Gastrocnemius medialis (tissue), 4 donors: ENCODE measurements around the gene AGAP1.

ENCODE experiments used
- POLR2A ChIP-seq, 2 donors: fragments of 450-650 bp; IDR thresholded peaks; one replicate each; pipeline ENCODE4 v1.6.1; 2017; ENCODE audit warnings: antibody characterized with exemption in 2 of 2, mild to moderate bottlenecking in 2 of 2, moderate library complexity in 2 of 2
- TF ChIP-seq, protein P1 (sequence below), 5 experiments: fragments of 450-650 bp in 3 of 5; fragments of 200-600 bp in 2 of 5; sonication (generic) in 2 of 5; IDR thresholded peaks in 4 of 5; conservative IDR thresholded peaks in 1 of 5; 1 replicate in 4 of 5; 2 replicates in 1 of 5; pipeline ENCODE4 v1.5.1; 2016 to 2019; ENCODE audit warnings: antibody characterized with exemption in 5 of 5, mild to moderate bottlenecking in 3 of 5, moderate library complexity in 3 of 5

DNA sequence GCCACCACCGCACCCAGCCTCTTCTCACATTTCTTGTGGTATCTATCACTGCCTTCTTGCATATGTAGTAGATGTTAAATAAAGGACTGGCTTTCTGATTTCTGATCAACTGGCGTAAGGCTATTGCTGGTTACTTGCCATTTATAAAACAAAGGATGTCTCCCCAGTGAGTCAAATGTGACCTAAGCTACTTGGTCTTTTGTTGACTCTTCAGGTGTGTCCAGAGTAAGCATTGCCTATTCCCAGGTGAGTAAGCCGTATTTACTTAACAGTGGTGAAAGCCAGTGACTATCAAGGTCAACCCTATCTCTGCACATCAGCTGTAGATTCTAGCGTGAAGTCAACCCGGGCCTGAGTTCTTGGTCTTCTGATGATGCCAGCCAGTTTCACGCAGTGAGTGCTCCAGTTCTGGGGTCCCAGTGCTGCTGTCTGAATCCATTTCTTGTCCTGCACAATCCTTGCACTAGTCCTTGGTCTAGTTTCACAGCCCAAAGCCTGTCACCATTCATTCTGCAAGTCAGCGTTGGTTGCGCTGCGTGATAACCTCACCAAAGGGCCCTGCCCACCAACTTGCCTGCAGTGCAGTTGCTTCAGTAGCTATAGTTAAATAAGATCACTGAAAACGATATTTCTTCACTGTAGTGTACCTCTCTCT lies 554.2 kb downstream of the AGAP1 start:
- TF ChIP-seq, protein P1, sequence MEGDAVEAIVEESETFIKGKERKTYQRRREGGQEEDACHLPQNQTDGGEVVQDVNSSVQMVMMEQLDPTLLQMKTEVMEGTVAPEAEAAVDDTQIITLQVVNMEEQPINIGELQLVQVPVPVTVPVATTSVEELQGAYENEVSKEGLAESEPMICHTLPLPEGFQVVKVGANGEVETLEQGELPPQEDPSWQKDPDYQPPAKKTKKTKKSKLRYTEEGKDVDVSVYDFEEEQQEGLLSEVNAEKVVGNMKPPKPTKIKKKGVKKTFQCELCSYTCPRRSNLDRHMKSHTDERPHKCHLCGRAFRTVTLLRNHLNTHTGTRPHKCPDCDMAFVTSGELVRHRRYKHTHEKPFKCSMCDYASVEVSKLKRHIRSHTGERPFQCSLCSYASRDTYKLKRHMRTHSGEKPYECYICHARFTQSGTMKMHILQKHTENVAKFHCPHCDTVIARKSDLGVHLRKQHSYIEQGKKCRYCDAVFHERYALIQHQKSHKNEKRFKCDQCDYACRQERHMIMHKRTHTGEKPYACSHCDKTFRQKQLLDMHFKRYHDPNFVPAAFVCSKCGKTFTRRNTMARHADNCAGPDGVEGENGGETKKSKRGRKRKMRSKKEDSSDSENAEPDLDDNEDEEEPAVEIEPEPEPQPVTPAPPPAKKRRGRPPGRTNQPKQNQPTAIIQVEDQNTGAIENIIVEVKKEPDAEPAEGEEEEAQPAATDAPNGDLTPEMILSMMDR (IDR thresholded peaks at IDR 0.05 in 4 of 5, conservative IDR thresholded peaks at IDR 0.05 in 1 of 5) = no peak
- TF ChIP-seq POLR2A (IDR thresholded peaks at IDR 0.05) = no peak
